ENCODE results near the gene RNF157. TPM values are rescaled to one million over a fixed set of nuclear protein-coding genes. Genes with fewer than 3 reads are reported as not detected.

RNF157 gene
- total RNA-seq, 1 donor: 0.36 TPM

GRCh38 chr17:76106703-76107102, 133.6 kb downstream of the RNF157 start:
- H3K4me3 ChIP-seq (ENCODE audit: insufficient read depth, low read length): no peak overlapping the region
- H3K36me3 ChIP-seq (ENCODE audit: insufficient read depth, low read length): peaks cover 1% of the 10 kb centered on the region
- no peaks in the 10 kb centered on the region for H3K9me3 ChIP-seq (ENCODE audit: low read depth, low read length)
- peak overlapping the region; percentile 62 for H2AFZ ChIP-seq (ENCODE audit: low read length)
- H3K79me2 ChIP-seq (ENCODE audit: insufficient read depth, low read length): peaks cover 19% of the 10 kb centered on the region
- H3K27ac ChIP-seq (ENCODE audit: low read depth, low read length): no peak overlapping the region
- H3K27me3 ChIP-seq (ENCODE audit: insufficient read depth, low read length): no peaks in the 10 kb centered on the region
- H4K20me1 ChIP-seq (ENCODE audit: insufficient read depth, low read length): no peaks in the 10 kb centered on the region
- H3K4me1 ChIP-seq (ENCODE audit: insufficient read depth, low read length): peaks cover 9% of the 10 kb centered on the region
- DNase-seq (ENCODE audit: insufficient read length, low spot score, missing footprints): peak; percentile 1
- TF ChIP-seq, protein P1, sequence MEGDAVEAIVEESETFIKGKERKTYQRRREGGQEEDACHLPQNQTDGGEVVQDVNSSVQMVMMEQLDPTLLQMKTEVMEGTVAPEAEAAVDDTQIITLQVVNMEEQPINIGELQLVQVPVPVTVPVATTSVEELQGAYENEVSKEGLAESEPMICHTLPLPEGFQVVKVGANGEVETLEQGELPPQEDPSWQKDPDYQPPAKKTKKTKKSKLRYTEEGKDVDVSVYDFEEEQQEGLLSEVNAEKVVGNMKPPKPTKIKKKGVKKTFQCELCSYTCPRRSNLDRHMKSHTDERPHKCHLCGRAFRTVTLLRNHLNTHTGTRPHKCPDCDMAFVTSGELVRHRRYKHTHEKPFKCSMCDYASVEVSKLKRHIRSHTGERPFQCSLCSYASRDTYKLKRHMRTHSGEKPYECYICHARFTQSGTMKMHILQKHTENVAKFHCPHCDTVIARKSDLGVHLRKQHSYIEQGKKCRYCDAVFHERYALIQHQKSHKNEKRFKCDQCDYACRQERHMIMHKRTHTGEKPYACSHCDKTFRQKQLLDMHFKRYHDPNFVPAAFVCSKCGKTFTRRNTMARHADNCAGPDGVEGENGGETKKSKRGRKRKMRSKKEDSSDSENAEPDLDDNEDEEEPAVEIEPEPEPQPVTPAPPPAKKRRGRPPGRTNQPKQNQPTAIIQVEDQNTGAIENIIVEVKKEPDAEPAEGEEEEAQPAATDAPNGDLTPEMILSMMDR (IDR thresholded peaks at IDR 0.05; ENCODE audit: extremely low read depth, low read depth, low read length): no peak
- no peak overlapping the region for H3K4me2 ChIP-seq (ENCODE audit: insufficient read depth, low read length)

DNA sequence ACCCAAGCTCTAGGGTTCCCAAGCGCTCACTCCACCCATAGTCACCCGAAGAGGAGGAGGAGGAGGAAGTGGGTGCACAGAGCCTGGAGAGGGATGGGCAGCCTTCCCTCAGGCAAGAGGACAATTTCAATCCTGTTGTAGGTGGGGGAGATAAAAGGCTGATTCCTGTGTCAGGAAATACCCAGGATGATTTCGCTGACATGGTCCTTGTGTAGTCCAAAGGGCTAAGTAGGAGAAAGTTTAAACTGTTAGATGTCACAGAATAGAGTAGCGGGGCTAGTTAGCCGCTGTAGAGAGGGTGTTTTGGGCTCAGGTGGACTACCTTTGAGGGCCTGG, 135.4 kb downstream of the RNF157 start:
- H3K27me3 ChIP-seq (ENCODE audit: insufficient read depth, low read length): no peaks in the 10 kb centered on the region
- TF ChIP-seq, protein P1 (IDR thresholded peaks at IDR 0.05; ENCODE audit: extremely low read depth, low read depth, low read length): no peak
- H3K4me3 ChIP-seq (ENCODE audit: insufficient read depth, low read length): no peak overlapping the region
- H3K27ac ChIP-seq (ENCODE audit: low read depth, low read length): no peak overlapping the region
- H4K20me1 ChIP-seq (ENCODE audit: insufficient read depth, low read length): no peaks in the 10 kb centered on the region
- peaks cover 19% of the 10 kb centered on the region for H3K36me3 ChIP-seq (ENCODE audit: insufficient read depth, low read length)
- H3K4me2 ChIP-seq (ENCODE audit: insufficient read depth, low read length): no peak overlapping the region
- H3K79me2 ChIP-seq (ENCODE audit: insufficient read depth, low read length): peaks cover 23% of the 10 kb centered on the region
- peak; percentile 1 for DNase-seq (ENCODE audit: insufficient read length, low spot score, missing footprints)
- H3K4me1 ChIP-seq (ENCODE audit: insufficient read depth, low read length): peaks cover 9% of the 10 kb centered on the region
- no peak overlapping the region for H2AFZ ChIP-seq (ENCODE audit: low read length)
- no peaks in the 10 kb centered on the region for H3K9me3 ChIP-seq (ENCODE audit: low read depth, low read length)

DNA sequence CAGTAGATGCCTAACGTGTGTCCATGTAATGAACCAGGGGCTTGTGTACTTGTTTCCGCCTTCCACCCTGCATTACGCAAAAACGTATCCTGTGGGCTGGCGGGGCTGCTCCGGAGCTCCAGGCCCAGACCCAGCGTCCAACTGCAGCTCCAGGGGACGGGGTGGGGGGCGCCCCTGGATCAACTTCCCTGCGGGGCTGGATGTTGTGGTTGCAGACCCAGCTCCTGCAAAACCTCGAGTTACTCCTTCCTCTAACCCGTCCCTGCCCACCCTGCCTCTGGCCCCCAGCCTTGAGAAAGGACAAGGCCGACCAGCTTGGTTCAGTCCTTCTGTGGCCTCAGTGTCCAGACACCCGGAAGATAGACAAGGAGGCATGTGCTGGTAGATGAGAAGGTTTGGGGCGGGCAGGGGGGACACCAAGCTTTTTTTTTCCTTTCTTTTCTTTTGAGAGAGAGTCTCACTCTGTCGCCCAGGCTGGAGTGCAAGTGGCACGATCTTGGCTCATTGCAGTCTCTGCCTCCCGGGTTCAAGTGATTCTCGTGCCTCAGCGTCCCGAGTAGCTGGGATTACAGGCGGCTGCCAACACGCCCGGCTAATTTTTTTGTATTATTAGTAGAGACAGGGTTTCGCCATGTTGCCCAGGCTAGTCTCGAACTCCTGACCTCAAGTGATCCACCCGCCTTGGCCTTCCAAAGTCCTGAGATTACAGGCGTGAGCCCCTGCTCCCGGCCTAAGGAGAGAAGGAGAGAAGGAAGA, 136.0 kb downstream of the RNF157 start:
- TF ChIP-seq, protein P1 (IDR thresholded peaks at IDR 0.05; ENCODE audit: extremely low read depth, low read depth, low read length): no peak
- no peaks in the 10 kb centered on the region for H3K27me3 ChIP-seq (ENCODE audit: insufficient read depth, low read length)
- peaks cover 9% of the 10 kb centered on the region for H3K4me1 ChIP-seq (ENCODE audit: insufficient read depth, low read length)
- H3K79me2 ChIP-seq (ENCODE audit: insufficient read depth, low read length): peaks cover 23% of the 10 kb centered on the region
- DNase-seq (ENCODE audit: insufficient read length, low spot score, missing footprints): no peak
- no peaks in the 10 kb centered on the region for H3K9me3 ChIP-seq (ENCODE audit: low read depth, low read length)
- peak overlapping the region; percentile 95 for H3K4me2 ChIP-seq (ENCODE audit: insufficient read depth, low read length)
- H2AFZ ChIP-seq (ENCODE audit: low read length): peak overlapping the region; percentile 100
- peak overlapping the region; percentile 98 for H3K4me3 ChIP-seq (ENCODE audit: insufficient read depth, low read length)
- H4K20me1 ChIP-seq (ENCODE audit: insufficient read depth, low read length): no peaks in the 10 kb centered on the region
- H3K36me3 ChIP-seq (ENCODE audit: insufficient read depth, low read length): peaks cover 24% of the 10 kb centered on the region
- peak overlapping the region; percentile 87 for H3K27ac ChIP-seq (ENCODE audit: low read depth, low read length)

GRCh38 chr17:76103274-76104139, 136.8 kb downstream of the RNF157 start, which contains the start of gene EXOC7:
EXOC7 (minus strand) TSS chr17:76103787; CDS start chr17:76103692, 95 bp downstream.
- H4K20me1 ChIP-seq (ENCODE audit: insufficient read depth, low read length): no peaks in the 10 kb centered on the region
- peak; percentile 97 for DNase-seq (ENCODE audit: insufficient read length, low spot score, missing footprints)
- H3K36me3 ChIP-seq (ENCODE audit: insufficient read depth, low read length): peaks cover 29% of the 10 kb centered on the region
- H3K27me3 ChIP-seq (ENCODE audit: insufficient read depth, low read length): no peaks in the 10 kb centered on the region
- H3K9me3 ChIP-seq (ENCODE audit: low read depth, low read length): no peaks in the 10 kb centered on the region
- TF ChIP-seq, protein P1 (IDR thresholded peaks at IDR 0.05; ENCODE audit: extremely low read depth, low read depth, low read length): no peak
- peak within 1 kb of the TSS; percentile 100 for H2AFZ ChIP-seq (ENCODE audit: low read length)
- H3K79me2 ChIP-seq (ENCODE audit: insufficient read depth, low read length): peaks cover 23% of the 10 kb centered on the region
- peak within 1 kb of the TSS; percentile 95 for H3K4me2 ChIP-seq (ENCODE audit: insufficient read depth, low read length)
- peak within 1 kb of the TSS; percentile 98 for H3K4me3 ChIP-seq (ENCODE audit: insufficient read depth, low read length)
- peaks cover 9% of the 10 kb centered on the region for H3K4me1 ChIP-seq (ENCODE audit: insufficient read depth, low read length)
- H3K27ac ChIP-seq (ENCODE audit: low read depth, low read length): peak within 1 kb of the TSS; percentile 87

Data from osteoblast (primary cell).